OCI-LY1 (cell line): ENCODE results near the gene CDKAL1.
"Not testable (repeated sequence)": the region's sequence is repeated elsewhere in the genome, so short reads cannot be mapped to it uniquely, and the experiment has no call there.

ENCODE experiments used
- H2AFZ ChIP-seq: fragments of 200-600 bp; sonication (generic), shearing (Covaris generic); 2 replicates; pipeline ENCODE4 v1.6.0; 2014; ENCODE audit warnings: antibody characterized with exemption, mild to moderate bottlenecking, low read length
- H3F3A ChIP-seq: fragments of 200-600 bp; sonication (generic), shearing (Covaris generic); 2 replicates; pipeline ENCODE4 v1.6.0; 2014; ENCODE audit warnings: mild to moderate bottlenecking, antibody characterized with exemption, low read length, moderate library complexity; ENCODE audit not compliant: insufficient read depth
- H3K27ac ChIP-seq: fragments of 200-600 bp; sonication (generic); 2 replicates; pipeline ENCODE4 v1.5.1; 2014; ENCODE audit warnings: low read length, mixed run types, mild to moderate bottlenecking, low read depth; ENCODE audit not compliant: poor library complexity, severe bottlenecking
- H3K27me3 ChIP-seq: fragments of 200-600 bp; sonication (generic); 2 replicates; pipeline ENCODE4 v1.6.0; 2014; ENCODE audit warnings: antibody characterized with exemption, mild to moderate bottlenecking, low read length, moderate library complexity; ENCODE audit not compliant: insufficient read depth
- H3K36me3 ChIP-seq: fragments of 200-600 bp; sonication (generic); 2 replicates; pipeline ENCODE4 v1.6.1; 2014; ENCODE audit warnings: mild to moderate bottlenecking, antibody characterized with exemption, low read length, moderate library complexity, mixed read lengths; ENCODE audit not compliant: insufficient read depth
- H3K4me1 ChIP-seq: fragments of 200-600 bp; sonication (generic); 2 replicates; pipeline ENCODE4 v1.5.1; 2014; ENCODE audit warnings: mild to moderate bottlenecking, low read length, moderate library complexity; ENCODE audit not compliant: insufficient read depth, severe bottlenecking
- H3K4me2 ChIP-seq: fragments of 200-600 bp; sonication (generic), shearing (Covaris generic); 2 replicates; pipeline ENCODE4 v1.6.1; 2014; ENCODE audit warnings: low read length
- H3K4me3 ChIP-seq: fragments of 200-600 bp; sonication (generic); 2 replicates; pipeline ENCODE4 v1.5.1; 2014; ENCODE audit warnings: low read length, low read depth, mild to moderate bottlenecking, mixed read lengths; ENCODE audit not compliant: poor library complexity, severe bottlenecking
- H3K79me2 ChIP-seq: fragments of 200-600 bp; shearing (Covaris generic); 2 replicates; pipeline ENCODE4 v1.6.1; 2016; ENCODE audit warnings: mixed run types, low read length, mixed read lengths; ENCODE audit not compliant: insufficient read depth
- H3K9ac ChIP-seq: fragments of 200-600 bp; sonication (generic), shearing (Covaris generic); 2 replicates; pipeline ENCODE4 v1.6.1; 2014; ENCODE audit warnings: mild to moderate bottlenecking, low read length, mixed read lengths
- H3K9me2 ChIP-seq: fragments of 200-600 bp; sonication (generic), shearing (Covaris generic); 2 replicates; pipeline ENCODE4 v1.6.1; 2014; ENCODE audit warnings: low read depth, mild to moderate bottlenecking, low read length, mixed read lengths
- H3K9me3 ChIP-seq: fragments of 200-600 bp; shearing (Covaris generic); 2 replicates; pipeline ENCODE4 v1.6.1; 2014; ENCODE audit warnings: low read length, mixed read lengths
- H4K20me1 ChIP-seq: fragments of 200-600 bp; sonication (generic), shearing (Covaris generic); 2 replicates; pipeline ENCODE4 v1.6.0; 2016; ENCODE audit warnings: mild to moderate bottlenecking, low read length; ENCODE audit not compliant: insufficient read depth
- EZH2 ChIP-seq: fragments of 200-600 bp; sonication (generic), shearing (Covaris generic); IDR thresholded peaks from 2 replicates; pipeline ENCODE4 v1.8.0; 2017; ENCODE audit warnings: borderline replicate concordance, mixed run types, mild to moderate bottlenecking, antibody characterized with exemption, low read length, moderate library complexity, mixed read lengths
- TF ChIP-seq, protein P1 (sequence below): fragments of 200-600 bp; sonication (generic), shearing (Covaris generic); IDR thresholded peaks from 2 replicates; pipeline ENCODE4 v1.5.1; 2017; ENCODE audit warnings: mild to moderate bottlenecking, antibody characterized with exemption, low read length, moderate library complexity, mixed read lengths

CDKAL1 gene

GRCh38 chr6:20826378-20826777, 292.1 kb downstream of the CDKAL1 start:
- Histone ChIP-seq H3K4me2 (no peak overlapping the region), H3K9ac (no peak overlapping the region), H3K9me2 (no peaks in the 10 kb centered on the region), H3K9me3 (no peaks in the 10 kb centered on the region), H2AFZ (no peak overlapping the region), H3K79me2 (no peaks in the 10 kb centered on the region), H3F3A (no peaks in the 10 kb centered on the region), H3K27ac (no peak overlapping the region), H3K27me3 (no peaks in the 10 kb centered on the region), H3K36me3 (no peaks in the 10 kb centered on the region), H4K20me1 (no peaks in the 10 kb centered on the region), H3K4me1 (no peaks in the 10 kb centered on the region), H3K4me3 (no peak overlapping the region)
- no peak for TF ChIP-seq EZH2
- TF ChIP-seq, protein P1, sequence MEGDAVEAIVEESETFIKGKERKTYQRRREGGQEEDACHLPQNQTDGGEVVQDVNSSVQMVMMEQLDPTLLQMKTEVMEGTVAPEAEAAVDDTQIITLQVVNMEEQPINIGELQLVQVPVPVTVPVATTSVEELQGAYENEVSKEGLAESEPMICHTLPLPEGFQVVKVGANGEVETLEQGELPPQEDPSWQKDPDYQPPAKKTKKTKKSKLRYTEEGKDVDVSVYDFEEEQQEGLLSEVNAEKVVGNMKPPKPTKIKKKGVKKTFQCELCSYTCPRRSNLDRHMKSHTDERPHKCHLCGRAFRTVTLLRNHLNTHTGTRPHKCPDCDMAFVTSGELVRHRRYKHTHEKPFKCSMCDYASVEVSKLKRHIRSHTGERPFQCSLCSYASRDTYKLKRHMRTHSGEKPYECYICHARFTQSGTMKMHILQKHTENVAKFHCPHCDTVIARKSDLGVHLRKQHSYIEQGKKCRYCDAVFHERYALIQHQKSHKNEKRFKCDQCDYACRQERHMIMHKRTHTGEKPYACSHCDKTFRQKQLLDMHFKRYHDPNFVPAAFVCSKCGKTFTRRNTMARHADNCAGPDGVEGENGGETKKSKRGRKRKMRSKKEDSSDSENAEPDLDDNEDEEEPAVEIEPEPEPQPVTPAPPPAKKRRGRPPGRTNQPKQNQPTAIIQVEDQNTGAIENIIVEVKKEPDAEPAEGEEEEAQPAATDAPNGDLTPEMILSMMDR: no peak

- H3K4me1 ChIP-seq: no peaks in the 10 kb centered on the region
- H3K9me3 ChIP-seq: no peaks in the 10 kb centered on the region
- no peak overlapping the region for H3K4me3 ChIP-seq
- H3K79me2 ChIP-seq: no peaks in the 10 kb centered on the region
- no peaks in the 10 kb centered on the region for H3F3A ChIP-seq
- no peak overlapping the region for H3K4me2 ChIP-seq
- no peaks in the 10 kb centered on the region for H4K20me1 ChIP-seq
- H2AFZ ChIP-seq: no peak overlapping the region
- no peak overlapping the region for H3K27ac ChIP-seq
- TF ChIP-seq, protein P1: no peak
- no peak for TF ChIP-seq EZH2
- H3K27me3 ChIP-seq: no peaks in the 10 kb centered on the region
- H3K36me3 ChIP-seq: no peaks in the 10 kb centered on the region
- no peak overlapping the region for H3K9ac ChIP-seq
- no peaks in the 10 kb centered on the region for H3K9me2 ChIP-seq
Measured at GRCh38 chr6:20827798-20828197, 293.5 kb downstream of the CDKAL1 start.

DNA sequence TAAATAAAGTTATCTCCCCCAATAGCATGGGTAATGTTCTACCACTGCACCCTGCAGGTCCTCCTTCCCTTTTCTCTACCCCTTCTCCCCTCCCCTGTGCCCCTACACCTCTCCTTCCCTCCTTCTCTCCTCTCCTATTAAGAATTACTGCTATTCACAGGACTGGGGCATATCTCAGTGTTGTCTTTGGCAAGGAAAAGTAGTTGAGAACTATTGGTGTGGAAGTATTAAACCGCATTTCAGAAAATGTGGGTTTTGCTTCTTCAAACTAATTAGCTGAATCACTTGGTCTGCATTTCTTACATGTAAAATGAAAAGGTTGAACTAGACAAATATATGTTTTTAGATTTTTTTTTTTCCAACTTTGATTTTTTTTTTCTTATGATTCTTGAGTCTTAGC, 296.3 kb downstream of the CDKAL1 start:
- Histone ChIP-seq H3K36me3 (no peaks in the 10 kb centered on the region), H3K9ac (no peak overlapping the region), H2AFZ (no peak overlapping the region), H3F3A (no peaks in the 10 kb centered on the region), H3K9me3 (no peaks in the 10 kb centered on the region), H4K20me1 (no peaks in the 10 kb centered on the region), H3K79me2 (no peaks in the 10 kb centered on the region), H3K4me3 (no peak overlapping the region), H3K27me3 (no peaks in the 10 kb centered on the region), H3K4me2 (no peak overlapping the region), H3K27ac (no peak overlapping the region), H3K4me1 (no peaks in the 10 kb centered on the region), H3K9me2 (no peaks in the 10 kb centered on the region)
- TF ChIP-seq, protein P1: no peak
- no peak for TF ChIP-seq EZH2

DNA sequence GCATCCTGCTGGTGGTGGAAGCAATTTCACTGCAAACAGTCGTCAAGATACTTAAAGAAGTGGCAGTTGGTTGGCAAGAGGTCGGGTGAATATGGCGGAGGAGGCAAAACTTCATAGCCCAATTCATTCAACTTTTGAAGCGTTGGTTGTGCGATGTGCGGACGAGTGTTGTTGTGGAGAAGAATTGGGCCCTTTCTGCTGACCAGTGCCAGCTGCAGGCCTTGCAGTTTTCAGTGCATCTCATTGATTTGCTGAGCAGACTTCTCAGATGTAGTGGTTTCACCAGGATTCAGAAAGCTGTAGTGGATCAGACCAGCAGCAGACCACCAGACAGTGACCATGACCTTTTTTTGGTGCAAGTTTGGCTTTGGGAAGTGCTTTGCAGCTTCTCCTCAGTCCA, 297.0 kb downstream of the CDKAL1 start:
- not testable (repeated sequence) for H3K9me2 ChIP-seq, H3K4me2 ChIP-seq, H3K4me3 ChIP-seq, H2AFZ ChIP-seq, H3K9me3 ChIP-seq, H3K4me1 ChIP-seq, H3K27me3 ChIP-seq, H3F3A ChIP-seq, H3K79me2 ChIP-seq, H4K20me1 ChIP-seq, H3K36me3 ChIP-seq, H3K27ac ChIP-seq, H3K9ac ChIP-seq
